GM12873 (cell line): Measurements from ENCODE around the gene FHIT.
A peak's percentile ranks its signal among the peaks of the same experiment; 100 is the strongest.

Experiments
- CTCF ChIP-seq: IDR thresholded peaks from 2 replicates; pipeline ENCODE4 v1.5.1; 2012; ENCODE audit warnings: low read depth, mild to moderate bottlenecking, moderate library complexity, low read length, control low read depth; ENCODE audit not compliant: insufficient read depth; ENCODE audit errors: missing control alignments

FHIT gene

DNA sequence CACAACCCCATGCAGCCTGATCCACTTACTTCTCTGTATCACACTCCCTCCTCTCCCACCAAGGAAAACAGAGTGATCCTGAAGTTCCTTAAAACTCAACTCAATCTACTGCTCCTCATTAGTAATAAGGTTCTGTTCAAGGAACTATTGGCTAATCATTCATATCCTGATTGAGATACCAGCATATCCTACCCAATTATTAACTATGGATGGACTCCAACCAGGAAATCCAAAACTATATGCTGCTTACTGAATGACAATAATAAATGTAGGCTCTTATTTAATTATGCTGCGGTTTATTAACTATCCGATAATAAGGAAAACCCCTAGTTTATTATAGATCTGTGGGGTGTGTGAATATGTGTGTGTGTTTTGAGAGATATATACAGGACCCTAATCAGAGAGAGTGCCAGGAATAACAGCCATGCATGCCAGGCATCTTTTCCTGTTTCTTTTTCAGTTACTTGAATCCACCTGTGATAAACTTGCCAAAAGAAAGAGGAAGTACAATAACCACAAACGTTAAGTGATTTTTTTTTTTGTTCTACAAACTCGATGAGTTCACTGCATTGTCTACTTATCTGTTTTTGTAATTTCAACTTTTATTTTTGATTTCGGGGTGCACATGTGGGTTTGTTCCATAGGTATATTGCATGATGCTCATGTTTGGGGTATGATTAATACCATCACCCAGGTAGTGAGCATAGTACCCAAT is 1169.7 kb downstream of the FHIT start:
- TF ChIP-seq CTCF = no peak

- no peak for TF ChIP-seq CTCF
These were observed 1170.6 kb downstream of the FHIT start for GRCh38 chr3:60080648-60081047.

DNA sequence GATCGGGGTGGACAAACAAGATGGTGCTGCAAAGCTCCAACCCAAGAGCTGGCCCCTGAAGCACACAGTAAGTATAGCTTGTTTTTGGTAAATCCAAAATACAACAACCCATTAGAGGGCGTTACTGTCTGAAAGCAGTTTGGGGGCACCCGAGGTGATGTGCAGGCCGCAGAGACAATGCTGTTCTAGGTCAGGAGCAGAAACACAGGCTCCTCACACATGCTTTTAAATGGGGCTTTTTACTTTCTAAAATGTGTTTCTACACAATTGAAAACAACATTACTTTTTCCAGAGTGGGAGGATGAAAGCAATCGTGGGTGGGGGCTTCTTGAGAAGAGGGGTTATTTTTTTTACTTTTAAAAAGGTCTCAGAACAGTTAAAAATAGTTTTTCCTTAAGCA is 1172.2 kb downstream of the FHIT start:
- peak; percentile 4 for TF ChIP-seq CTCF

DNA sequence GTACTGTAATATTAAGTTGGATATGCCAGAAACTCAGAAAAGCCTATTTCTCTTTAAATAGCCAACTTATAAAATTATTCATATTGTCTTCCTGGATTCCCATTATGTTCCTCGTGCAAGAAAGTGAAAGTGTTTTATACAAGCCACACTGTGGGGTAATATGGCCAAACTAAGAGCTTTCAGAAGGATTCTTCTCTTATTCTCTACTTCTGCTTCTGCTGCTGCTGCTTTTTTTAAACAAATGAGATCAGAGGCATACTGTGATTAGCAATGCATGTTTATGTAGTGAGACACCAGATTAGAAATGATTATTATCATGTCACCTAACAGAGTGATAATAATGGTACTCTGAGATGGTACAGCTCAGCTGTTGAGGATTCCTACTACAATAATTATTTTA is 1174.9 kb downstream of the FHIT start:
- TF ChIP-seq CTCF = no peak

- no peak for TF ChIP-seq CTCF
These were observed 1177.3 kb downstream of the FHIT start for GRCh38 chr3:60073942-60074341.

DNA sequence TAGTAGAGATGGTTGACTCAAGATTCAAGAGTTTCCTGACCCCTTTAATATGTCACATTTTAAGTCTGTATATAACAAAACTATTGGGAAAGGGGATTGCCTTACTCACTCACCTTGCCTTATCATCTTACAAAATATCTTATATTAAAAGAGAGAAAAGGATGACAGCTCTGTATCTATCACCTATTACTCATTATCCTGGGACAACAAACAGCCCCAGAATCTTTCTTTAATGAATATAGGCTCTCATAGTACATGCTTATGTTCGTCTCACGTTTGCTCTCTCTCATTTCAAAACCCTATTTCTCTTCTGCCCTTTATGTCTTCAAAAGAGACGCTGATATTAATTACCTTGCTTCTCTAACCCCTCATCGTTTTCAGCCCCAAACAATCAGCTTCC is 1178.0 kb downstream of the FHIT start:
- no peak for TF ChIP-seq CTCF

- no peak for TF ChIP-seq CTCF
These were observed 1180.9 kb downstream of the FHIT start for GRCh38 chr3:60070366-60070765.
